HEK293 (cell line): ENCODE measurements around the gene ERCC6.

Experiments
- CTCF ChIA-PET: fragments of 350-600 bp; formaldehyde crosslinking; extraction: SDS; loops from one replicate; lab custom pipeline; 2021; ENCODE audit warnings: antibody characterized with exemption; lab: Yijun Ruan, JAX
- POLR2A ChIA-PET: fragments of 300-600 bp; formaldehyde crosslinking; extraction: SDS; loops from one replicate; lab custom pipeline; 2020; ENCODE audit warnings: antibody characterized with exemption, inconsistent platforms; lab: Yijun Ruan, JAX
- H3K27ac ChIP-seq: fragments of 200-500 bp; sonication (Bioruptor generic); 2 replicates; pipeline ENCODE4 v1.5.1; 2014; ENCODE audit warnings: low read depth, low read length, control low read depth, inconsistent platforms; ENCODE audit errors: extremely low read depth
- H3K36me3 ChIP-seq, 2 experiments: fragments of 200-500 bp in 1 of 2; sonication (Bioruptor generic) in 1 of 2; 1 replicate in 1 of 2; 2 replicates in 1 of 2; pipeline ENCODE4 v1.5.1; 2014 to 2017; ENCODE audit warnings: inconsistent platforms in 2 of 2, low read length in 2 of 2; ENCODE audit not compliant: control insufficient read depth in 2 of 2, insufficient read depth in 1 of 2
- H3K4me1 ChIP-seq: fragments of 200-500 bp; sonication (Bioruptor generic); 2 replicates; pipeline ENCODE4 v1.5.1; 2014; ENCODE audit warnings: mild to moderate bottlenecking, low read length, inconsistent platforms; ENCODE audit not compliant: control insufficient read depth, insufficient read depth
- H3K4me3 ChIP-seq: 2 replicates; pipeline ENCODE4 v1.5.1; 2011; ENCODE audit warnings: low read depth, mild to moderate bottlenecking, control low read depth, low read length, moderate library complexity
- H3K9me3 ChIP-seq: fragments of 200-500 bp; sonication (Bioruptor generic); 2 replicates; pipeline ENCODE4 v1.5.1; 2014; ENCODE audit warnings: low read depth, low read length, inconsistent platforms; ENCODE audit not compliant: control insufficient read depth, insufficient read depth
- BCL11A ChIP-seq: fragments of 450-650 bp; formaldehyde crosslinking; IDR thresholded peaks from 2 replicates; pipeline ENCODE4 v1.5.1; 2016; ENCODE audit warnings: low read depth, missing biosample characterization, missing genetic modification characterization
- ELK4 ChIP-seq: IDR thresholded peaks from 2 replicates; pipeline ENCODE4 v1.6.1; 2011; ENCODE audit warnings: mild to moderate bottlenecking, low read depth, low read length, borderline replicate concordance
- FEZF1 ChIP-seq: fragments of 450-650 bp; formaldehyde crosslinking; IDR thresholded peaks from 2 replicates; pipeline ENCODE4 v1.5.1; 2016; ENCODE audit warnings: missing biosample characterization, missing genetic modification characterization
- OVOL3 ChIP-seq: fragments of 450-650 bp; formaldehyde crosslinking; IDR thresholded peaks from 2 replicates; pipeline ENCODE4 v1.5.1; 2016; ENCODE audit warnings: missing biosample characterization, missing genetic modification characterization
- SALL2 ChIP-seq: fragments of 450-650 bp; formaldehyde crosslinking; IDR thresholded peaks from 2 replicates; pipeline ENCODE4 v1.5.0; 2017; ENCODE audit warnings: missing biosample characterization, mild to moderate bottlenecking, missing genetic modification characterization, borderline replicate concordance
- SCRT1 ChIP-seq: fragments of 450-650 bp; formaldehyde crosslinking; IDR thresholded peaks from 2 replicates; pipeline ENCODE4 v1.5.1; 2016; ENCODE audit warnings: missing biosample characterization, missing genetic modification characterization, borderline replicate concordance
- SP3 ChIP-seq: fragments of 450-650 bp; formaldehyde crosslinking; IDR thresholded peaks from 2 replicates; pipeline ENCODE4 v1.5.1; 2016; ENCODE audit warnings: missing biosample characterization, missing genetic modification characterization
- YY1 ChIP-seq: fragments of 450-650 bp; formaldehyde crosslinking; IDR thresholded peaks from 2 replicates; pipeline ENCODE4 v1.5.1; 2018; ENCODE audit warnings: missing biosample characterization, missing genetic modification characterization
- ZFHX2 ChIP-seq: fragments of 450-650 bp; formaldehyde crosslinking; conservative IDR thresholded peaks from 2 replicates; pipeline ENCODE4 v1.5.1; 2016; ENCODE audit warnings: missing biosample characterization, missing genetic modification characterization
- ZFP69B ChIP-seq: fragments of 450-650 bp; formaldehyde crosslinking; IDR thresholded peaks from 2 replicates; pipeline ENCODE4 v1.5.1; 2016; ENCODE audit warnings: missing biosample characterization, missing genetic modification characterization
- ZNF133 ChIP-seq: fragments of 450-650 bp; formaldehyde crosslinking; IDR thresholded peaks from 2 replicates; pipeline ENCODE4 v1.5.1; 2016; ENCODE audit warnings: missing biosample characterization, missing genetic modification characterization
- ZNF354C ChIP-seq: fragments of 450-650 bp; formaldehyde crosslinking; IDR thresholded peaks from 2 replicates; pipeline ENCODE4 v1.5.1; 2016; ENCODE audit warnings: missing biosample characterization, missing genetic modification characterization, low read depth, borderline replicate concordance
- ZNF362 ChIP-seq: fragments of 450-650 bp; formaldehyde crosslinking; IDR thresholded peaks from 2 replicates; pipeline ENCODE4 v1.5.1; 2016; ENCODE audit warnings: missing biosample characterization, missing genetic modification characterization
- ZNF37A ChIP-seq: fragments of 450-650 bp; IDR thresholded peaks from 2 replicates; pipeline ENCODE4 v1.5.1; 2018; ENCODE audit warnings: missing biosample characterization, missing genetic modification characterization
- ZNF473 ChIP-seq: fragments of 450-650 bp; formaldehyde crosslinking; IDR thresholded peaks from 2 replicates; pipeline ENCODE4 v1.5.1; 2017; ENCODE audit warnings: missing biosample characterization, missing genetic modification characterization
- ZNF549 ChIP-seq: fragments of 450-650 bp; IDR thresholded peaks from 2 replicates; pipeline ENCODE4 v1.5.1; 2018; ENCODE audit warnings: missing biosample characterization, missing genetic modification characterization, mild to moderate bottlenecking, inconsistent platforms, moderate library complexity
- ZNF571 ChIP-seq: fragments of 450-650 bp; formaldehyde crosslinking; IDR thresholded peaks from 2 replicates; pipeline ENCODE4 v1.5.0; 2017; ENCODE audit warnings: missing biosample characterization, missing genetic modification characterization
- ZNF610 ChIP-seq: fragments of 450-650 bp; formaldehyde crosslinking; IDR thresholded peaks from 2 replicates; pipeline ENCODE4 v1.5.1; 2016; ENCODE audit warnings: missing biosample characterization, missing genetic modification characterization, borderline replicate concordance
- ZNF654 ChIP-seq: fragments of 450-650 bp; formaldehyde crosslinking; IDR thresholded peaks from 2 replicates; pipeline ENCODE4 v1.5.1; 2016; ENCODE audit warnings: low read depth, missing biosample characterization, missing genetic modification characterization
- ZNF670 ChIP-seq: fragments of 450-650 bp; formaldehyde crosslinking; IDR thresholded peaks from 2 replicates; pipeline ENCODE4 v1.5.1; 2016; ENCODE audit warnings: missing biosample characterization, missing genetic modification characterization, low read depth
- ZNF707 ChIP-seq: fragments of 450-650 bp; formaldehyde crosslinking; IDR thresholded peaks from 2 replicates; pipeline ENCODE4 v1.5.1; 2016; ENCODE audit warnings: missing biosample characterization, missing genetic modification characterization
- ZNF76 ChIP-seq: fragments of 450-650 bp; formaldehyde crosslinking; IDR thresholded peaks from 2 replicates; pipeline ENCODE4; 2016; ENCODE audit warnings: low read depth, missing biosample characterization, missing genetic modification characterization, borderline replicate concordance
- TF ChIP-seq, protein P1 (sequence below): fragments of 450-650 bp; formaldehyde crosslinking; IDR thresholded peaks from 2 replicates; pipeline ENCODE4 v1.5.1; 2016; ENCODE audit warnings: missing biosample characterization, missing genetic modification characterization

The ERCC6 gene

GRCh38 chr10:49516216-49516970, 22.5 kb downstream of the ERCC6 start:
- no peak overlapping the region for H3K27ac ChIP-seq
- no peak for TF ChIP-seq ZNF37A (tag by site-specific recombination)
- TF ChIP-seq ZNF354C (tag by site-specific recombination), result no peak
- TF ChIP-seq, all 188 proteins: peak for 0
- peaks cover 0 to 54% of the 10 kb centered on the region in 2 experiments; a peak in 2 of 3 replicates for H3K36me3 ChIP-seq
- H3K9me3 ChIP-seq, result no peaks in the 10 kb centered on the region
- H3K4me1 ChIP-seq, result no peaks in the 10 kb centered on the region
- no peak overlapping the region for H3K4me3 ChIP-seq
- ChIA-PET CTCF (interaction anchor here (0.6 to 1.5 kb wide), 6 partner anchors 90 to 245 kb away, joined by 3 to 5 read pairs (median 4); no protein-coding TSS in a partner anchor), POLR2A (no interaction called here)

GRCh38 chr10:49512121-49512809, 26.7 kb downstream of the ERCC6 start:
- POLR2A ChIA-PET, result no interaction called here
- Histone ChIP-seq H3K4me1 (no peaks in the 10 kb centered on the region), H3K9me3 (no peaks in the 10 kb centered on the region), H3K36me3 (peaks cover 0 to 32% of the 10 kb centered on the region in 2 experiments; a peak in 1 of 3 replicates), H3K27ac (no peak overlapping the region), H3K4me3 (no peak overlapping the region)
- CTCF ChIA-PET, result interaction anchor here (0.6 to 6.0 kb wide), 28 partner anchors 9 to 857 kb away, joined by 3 to 87 read pairs (median 4); no protein-coding TSS in a partner anchor
- TF ChIP-seq FEZF1 (tag by site-specific recombination) (no peak), ZNF654 (peak; percentile 57)
- TF ChIP-seq, protein P1, sequence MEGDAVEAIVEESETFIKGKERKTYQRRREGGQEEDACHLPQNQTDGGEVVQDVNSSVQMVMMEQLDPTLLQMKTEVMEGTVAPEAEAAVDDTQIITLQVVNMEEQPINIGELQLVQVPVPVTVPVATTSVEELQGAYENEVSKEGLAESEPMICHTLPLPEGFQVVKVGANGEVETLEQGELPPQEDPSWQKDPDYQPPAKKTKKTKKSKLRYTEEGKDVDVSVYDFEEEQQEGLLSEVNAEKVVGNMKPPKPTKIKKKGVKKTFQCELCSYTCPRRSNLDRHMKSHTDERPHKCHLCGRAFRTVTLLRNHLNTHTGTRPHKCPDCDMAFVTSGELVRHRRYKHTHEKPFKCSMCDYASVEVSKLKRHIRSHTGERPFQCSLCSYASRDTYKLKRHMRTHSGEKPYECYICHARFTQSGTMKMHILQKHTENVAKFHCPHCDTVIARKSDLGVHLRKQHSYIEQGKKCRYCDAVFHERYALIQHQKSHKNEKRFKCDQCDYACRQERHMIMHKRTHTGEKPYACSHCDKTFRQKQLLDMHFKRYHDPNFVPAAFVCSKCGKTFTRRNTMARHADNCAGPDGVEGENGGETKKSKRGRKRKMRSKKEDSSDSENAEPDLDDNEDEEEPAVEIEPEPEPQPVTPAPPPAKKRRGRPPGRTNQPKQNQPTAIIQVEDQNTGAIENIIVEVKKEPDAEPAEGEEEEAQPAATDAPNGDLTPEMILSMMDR (tag by site-specific recombination), result 0 out of 2 replicates have a peak, but pooled peaks have one; percentile 9

GRCh38 chr10:49509771-49510303, 29.1 kb downstream of the ERCC6 start:
- H3K4me3 ChIP-seq, result no peak overlapping the region
- no peak for TF ChIP-seq ZFP69B (tag by site-specific recombination)
- no peak for TF ChIP-seq SALL2 (tag by site-specific recombination)
- TF ChIP-seq OVOL3, result no peak
- TF ChIP-seq BCL11A (tag by site-specific recombination), result no peak
- no peak for TF ChIP-seq YY1 (tag by site-specific recombination)
- TF ChIP-seq ZNF473 (tag by site-specific recombination), result no peak
- TF ChIP-seq ZNF362 (tag by site-specific recombination), result no peak
- TF ChIP-seq ZNF76 (tag by site-specific recombination), result no peak
- TF ChIP-seq ZNF610 (tag by site-specific recombination), result no peak
- no peak for TF ChIP-seq ZNF670 (tag by site-specific recombination)
- TF ChIP-seq ZNF133 (tag by site-specific recombination), result no peak
- TF ChIP-seq SP3 (tag by site-specific recombination), result no peak
- TF ChIP-seq ZFHX2 (tag by site-specific recombination), result no peak
- no peak for TF ChIP-seq SCRT1
- no peak for TF ChIP-seq ZNF707
- no peak for TF ChIP-seq ELK4
- TF ChIP-seq ZNF571, result no peak
- TF ChIP-seq ZNF549 (tag by site-specific recombination), result no peak
- TF ChIP-seq, all 188 proteins: peak for 0
- Histone ChIP-seq H3K4me1 (no peaks in the 10 kb centered on the region), H3K27ac (no peak overlapping the region), H3K36me3 (peaks cover 0 to 14% of the 10 kb centered on the region in 2 experiments; a peak in 1 of 3 replicates), H3K9me3 (no peaks in the 10 kb centered on the region)
- POLR2A ChIA-PET, result no interaction called here
- CTCF ChIA-PET, result interaction anchor here (1.4 to 6.0 kb wide), 3 partner anchors 9 to 852 kb away, joined by 4 to 87 read pairs (median 4); no protein-coding TSS in a partner anchor
